HCT116 (cell line): ENCODE data around the gene CCDC158. TPM values are rescaled to one million over a fixed set of nuclear protein-coding genes. Genes with fewer than 3 reads are reported as not detected.
A peak's percentile ranks its signal among the peaks of the same experiment; 100 is the strongest.

Source experiments
- ATAC-seq: fragments of 200-7000 bp; cut with Tn5 transposase; 2 replicates; pipeline ENCODE4 v1.9.1; 2020; ENCODE audit warnings: mild to moderate bottlenecking, moderate library complexity
- BruUV-seq: library from RNA; stranded (reverse); fragments of 400-500 nt; replicated peaks from 2 replicates; lab custom pipeline; 2021; lab: Mats Ljungman, UMichigan
- CTCF ChIA-PET: fragments of 300-600 bp; sonication (Branson Sonifier 250); formaldehyde crosslinking; loops from one replicate; lab custom pipeline; 2021; ENCODE audit warnings: antibody characterized with exemption; lab: Charles Lee
- POLR2A ChIA-PET: fragments of 300-600, 350-600 bp; sonication (Branson Sonifier 250); formaldehyde crosslinking; loops from one replicate; lab custom pipeline; 2021; ENCODE audit warnings: antibody characterized with exemption; lab: Charles Lee
- RAD21 ChIA-PET, 2 experiments: fragments of 300-600 bp; sonication (Branson Sonifier 250); formaldehyde crosslinking; loops; one replicate each; lab custom pipeline; 2023; ENCODE audit warnings: low total read pairs in 2 of 2; ENCODE audit not compliant: uncharacterized antibody in 2 of 2, unreplicated experiment in 2 of 2, low non-redundant PET in 1 of 2; lab: Charles Lee
- DNase-seq: peaks from one replicate; pipeline ENCODE4 v3.0.0-alpha.2; 2010; ENCODE audit warnings: low read depth, low spot score
- H2AFZ ChIP-seq: fragments of 200-600 bp; shearing (Covaris generic), sonication (generic); 2 replicates; pipeline ENCODE4 v1.6.1; 2017; ENCODE audit warnings: low read depth, mixed run types, mixed read lengths, antibody characterized with exemption, low read length; ENCODE audit not compliant: poor library complexity, severe bottlenecking
- H3K27ac ChIP-seq: 2 replicates; pipeline ENCODE4 v1.5.1; 2012; ENCODE audit warnings: low read depth, low read length
- H3K27me3 ChIP-seq: fragments of 200-600 bp; sonication (generic); 2 replicates; pipeline ENCODE4 v1.6.1; 2016; ENCODE audit warnings: mixed run types, low read length, mixed read lengths; ENCODE audit not compliant: insufficient read depth
- H3K36me3 ChIP-seq, 2 experiments: fragments of 200-500 bp in 1 of 2; fragments of 200-600 bp in 1 of 2; sonication (Bioruptor generic) in 1 of 2; sonication (generic) in 1 of 2; 2 replicates each; pipeline versions ENCODE4 v1.5.1 to v1.6.1; 2014 to 2016; ENCODE audit warnings: low read length in 2 of 2, inconsistent platforms in 1 of 2, mixed read lengths in 1 of 2, mixed run types in 1 of 2; ENCODE audit not compliant: insufficient read depth in 2 of 2, control insufficient read depth in 1 of 2
- H3K4me1 ChIP-seq, 2 experiments: fragments of 200-600 bp in 1 of 2; sonication (generic) in 1 of 2; 2 replicates each; pipeline versions ENCODE4 v1.5.1 to v1.6.1; 2012 to 2017; ENCODE audit warnings: low read length in 2 of 2, inconsistent platforms in 1 of 2, mild to moderate bottlenecking in 1 of 2, mixed read lengths in 1 of 2, mixed run types in 1 of 2, moderate library complexity in 1 of 2; ENCODE audit not compliant: insufficient read depth in 2 of 2, control insufficient read depth in 1 of 2
- H3K4me2 ChIP-seq: fragments of 200-600 bp; sonication (generic); 2 replicates; pipeline ENCODE4 v1.6.1; 2017; ENCODE audit warnings: mixed run types, low read length, mixed read lengths
- H3K4me3 ChIP-seq, 2 experiments: fragments of 200-600 bp in 1 of 2; sonication (generic) in 1 of 2; replicated peaks in 1 of 2; 2 replicates each; pipeline ENCODE4 v1.5.1; 2011 to 2016; ENCODE audit warnings: low read length in 2 of 2, control low read depth in 1 of 2, low read depth in 1 of 2, mild to moderate bottlenecking in 1 of 2, mixed read lengths in 1 of 2, mixed run types in 1 of 2
- H3K79me2 ChIP-seq: fragments of 200-600 bp; sonication (generic); 2 replicates; pipeline ENCODE4 v1.6.1; 2017; ENCODE audit warnings: mild to moderate bottlenecking, mixed run types, low read length, moderate library complexity, mixed read lengths; ENCODE audit not compliant: insufficient read depth
- H3K9ac ChIP-seq: fragments of 200-600 bp; sonication (generic); 2 replicates; pipeline ENCODE4 v1.6.1; 2016; ENCODE audit warnings: low read length, mixed read lengths
- H3K9me2 ChIP-seq: fragments of 200-600 bp; sonication (generic), shearing (Covaris generic); 2 replicates; pipeline ENCODE4 v1.6.1; 2017; ENCODE audit warnings: mixed run types, mild to moderate bottlenecking, moderate library complexity; ENCODE audit not compliant: insufficient read depth
- H3K9me3 ChIP-seq, 2 experiments: fragments of 200-500 bp in 1 of 2; fragments of 200-600 bp in 1 of 2; sonication (Bioruptor generic) in 1 of 2; sonication (generic) in 1 of 2; 2 replicates each; pipeline ENCODE4 v1.6.1; 2014 to 2017; ENCODE audit warnings: low read length in 2 of 2, mixed read lengths in 2 of 2, inconsistent platforms in 1 of 2, low read depth in 1 of 2, mild to moderate bottlenecking in 1 of 2, mixed run types in 1 of 2, moderate library complexity in 1 of 2; ENCODE audit not compliant: control insufficient read depth in 1 of 2, insufficient read depth in 1 of 2
- H4K20me1 ChIP-seq: fragments of 200-600 bp; sonication (generic), shearing (Covaris generic); 2 replicates; pipeline ENCODE4 v1.6.1; 2017; ENCODE audit warnings: mixed run types, mild to moderate bottlenecking, moderate library complexity; ENCODE audit not compliant: insufficient read depth
- CEBPB ChIP-seq: IDR thresholded peaks from 2 replicates; pipeline ENCODE4 v1.6.1; 2012; ENCODE audit warnings: low read depth
- POLR2A ChIP-seq: IDR thresholded peaks from 2 replicates; pipeline ENCODE4 v1.7.0; 2011; ENCODE audit warnings: borderline replicate concordance; ENCODE audit not compliant: insufficient read depth, insufficient read length; ENCODE audit errors: extremely low read depth
- POLR2AphosphoS5 ChIP-seq: IDR thresholded peaks from 2 replicates; pipeline ENCODE4 v1.6.1; 2011; ENCODE audit warnings: mild to moderate bottlenecking, low read depth, low read length, moderate library complexity
- SP1 ChIP-seq: IDR thresholded peaks from 2 replicates; pipeline ENCODE4 v1.6.1; 2012; ENCODE audit warnings: low read depth
- YY1 ChIP-seq: IDR thresholded peaks from 2 replicates; pipeline ENCODE4 v1.6.1; 2011; ENCODE audit warnings: low read length, low read depth, moderate library complexity, mild to moderate bottlenecking; ENCODE audit not compliant: insufficient replicate concordance; ENCODE audit errors: extremely low read depth
- ZFX ChIP-seq: fragments of 450-650 bp; IDR thresholded peaks from 2 replicates; pipeline ENCODE4 v1.6.1; 2017
- intact Hi-C: fragments of 100-400 bp; cut with micrococcal nuclease; formaldehyde crosslinking; loops from 2 replicates; pipeline ENCODE4 v1.10.0; 2022
- total RNA-seq: library from RNA; stranded (reverse); gene quantifications from one replicate; pipeline ENCODE4 v1.2.1, GENCODE V29; 2021; ENCODE audit not compliant: unreplicated experiment
- TF ChIP-seq, protein P1 (sequence below): IDR thresholded peaks from 2 replicates; pipeline ENCODE4 v1.6.1; 2012

Gene CCDC158
- total RNA-seq, 1 experiment from 2014 or later = not detected

DNA sequence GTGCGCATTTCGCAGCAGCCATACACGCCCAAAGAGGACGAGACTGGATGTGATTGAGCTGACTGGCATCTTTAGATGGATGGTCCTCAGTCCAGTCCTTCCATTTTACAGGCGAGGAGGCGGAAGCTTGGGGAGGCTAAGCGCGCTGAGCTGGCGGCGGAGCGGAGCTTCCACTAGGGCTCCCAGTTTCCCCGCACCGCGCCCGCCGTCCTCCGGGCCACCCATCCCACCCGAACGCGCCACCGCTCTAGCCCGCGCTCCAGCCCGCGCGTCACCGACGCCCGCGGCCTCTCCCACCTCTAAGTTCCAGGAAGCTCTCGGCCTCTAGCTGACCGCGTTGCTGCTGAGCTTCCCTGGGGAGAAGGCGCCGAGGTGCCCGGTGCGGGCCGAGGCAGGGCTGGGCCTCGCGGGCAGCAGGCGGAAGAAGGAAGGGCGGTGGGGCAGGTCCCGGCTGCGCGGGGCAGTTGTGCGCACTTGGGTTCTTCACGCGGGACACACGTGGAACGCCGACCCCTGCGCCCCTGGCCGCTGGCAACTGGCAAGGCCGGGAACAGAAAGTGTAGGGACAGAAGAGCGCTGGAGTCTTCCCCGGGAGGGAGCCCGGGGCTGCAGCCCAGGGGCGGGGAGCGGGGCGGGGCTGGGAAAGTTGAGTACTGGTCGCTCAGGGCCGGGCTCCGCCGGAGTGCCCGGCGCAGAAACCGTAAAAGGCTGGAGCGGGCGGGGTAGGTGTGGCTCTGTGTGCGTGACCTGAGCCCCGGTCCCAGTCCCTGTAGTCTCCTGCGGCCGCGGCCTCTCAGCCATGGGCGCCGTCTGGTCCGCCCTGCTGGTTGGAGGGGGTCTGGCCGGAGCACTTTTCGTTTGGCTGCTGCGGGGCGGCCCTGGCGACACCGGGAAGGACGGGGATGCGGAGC, 114.7 kb downstream of the CCDC158 start, which contains the start of gene STBD1:
STBD1 (plus strand) TSS at position 763 of the 911 bp plus-strand sequence; CDS start at position 800, 37 bp downstream.
- Histone ChIP-seq H3K9ac (peak within 1 kb of the TSS; percentile 73), H3K4me3 (peak within 1 kb of the TSS; percentile 72 to 91), H3K4me2 (peak within 1 kb of the TSS; percentile 82), H3K9me2 (no peaks in the 10 kb centered on the region), H3K4me1 (peaks cover 21 to 37% of the 10 kb centered on the region in 2 experiments), H3K27me3 (no peaks in the 10 kb centered on the region), H3K27ac (peak within 1 kb of the TSS; percentile 89), H4K20me1 (no peaks in the 10 kb centered on the region), H3K79me2 (peaks cover 27% of the 10 kb centered on the region), H3K36me3 (0 out of 4 replicates have a peak, but pooled peaks cover 0 to 2% of the 10 kb centered on the region in 2 experiments), H2AFZ (peak within 1 kb of the TSS; percentile 76), H3K9me3 (no peaks in the 10 kb centered on the region)
- intact Hi-C loops = loop anchor here (2.0 kb wide), 1 partner anchor 73 kb away; no protein-coding TSS in a partner anchor
- RAD21 ChIA-PET = interaction anchor here (0.7 to 2.1 kb wide), 4 partner anchors 72 to 181 kb away, joined by 3 to 10 read pairs (median 4); no protein-coding TSS in a partner anchor
- DNase-seq = peak; percentile 53
- POLR2A ChIA-PET = interaction anchor here (2.3 kb wide), 1 partner anchor 72 kb away, joined by 12 read pairs; no protein-coding TSS in a partner anchor
- TF ChIP-seq CEBPB (no peak), SP1 (no peak), YY1 (no peak), POLR2AphosphoS5 (peak; percentile 84), ZFX (peak; percentile 92), POLR2A (peak; percentile 39)
- TF ChIP-seq, protein P1, sequence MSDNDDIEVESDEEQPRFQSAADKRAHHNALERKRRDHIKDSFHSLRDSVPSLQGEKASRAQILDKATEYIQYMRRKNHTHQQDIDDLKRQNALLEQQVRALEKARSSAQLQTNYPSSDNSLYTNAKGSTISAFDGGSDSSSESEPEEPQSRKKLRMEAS = no peak
- peak; percentile 80 for ATAC-seq
- BruUV-seq = no TSS peak
- CTCF ChIA-PET = interaction anchor here (1.0 to 3.3 kb wide), 4 partner anchors 72 to 198 kb away, joined by 3 to 24 read pairs (median 4); partner anchors contain the start of gene SCARB2
